Measurements from ENCODE around the gene HEXIM2.

GRCh38 chr17:45132320-45132571, 29.4 kb upstream of the HEXIM2 start, which contains the start of gene PLCD3:
- TF ChIP-seq CTCF (conservative IDR thresholded peaks at IDR 0.05): no peak
- TF ChIP-seq EZH2 (IDR thresholded peaks at IDR 0.05; ENCODE audit: low read depth): no peak

All from PC-9 (cell line).